ENCODE results near the gene TBRG4.

GRCh38 chr7:45075871-45076796 lies 35.4 kb downstream of the TBRG4 start:
- TF ChIP-seq POLR2AphosphoS5 (IDR thresholded peaks at IDR 0.05; ENCODE audit: low read depth) (0 out of 2 replicates have a peak, but pooled peaks have one; percentile 14), CTCF (IDR thresholded peaks at IDR 0.05; ENCODE audit: insufficient read depth, low read length) (no peak), GABPA (IDR thresholded peaks at IDR 0.05; ENCODE audit: low read depth) (no peak), REST (IDR thresholded peaks at IDR 0.05; ENCODE audit: insufficient replicate concordance, low read depth) (no peak), SPI1 (IDR thresholded peaks at IDR 0.05; ENCODE audit: borderline replicate concordance, low read depth) (no peak)
